Psoas muscle (tissue), 8 donors: ENCODE results near the gene APOL1. TPM values are rescaled to one million over a fixed set of nuclear protein-coding genes. Genes with fewer than 3 reads are reported as not detected.
A peak's percentile ranks its signal among the peaks of the same experiment; 100 is the strongest.
"Not testable (repeated sequence)": the region's sequence is repeated elsewhere in the genome, so short reads cannot be mapped to it uniquely, and the experiment has no call there.

Experiments used
- ATAC-seq, 4 donors: fragments of 200-7000 bp; cut with Tn5 transposase; one replicate each; pipeline ENCODE4 v1.9.1; 2020; ENCODE audit warnings: moderate library complexity in 3 of 4, mild to moderate bottlenecking in 2 of 4
- DNase-seq, 2 donors: peaks; one replicate each; pipeline ENCODE4 v3.0.0-alpha.2; 2020
- H3K27ac ChIP-seq: fragments of 200-600 bp; one replicate; pipeline ENCODE4 v1.8.0; 2022
- H3K27me3 ChIP-seq, 3 donors: fragments of 200-600 bp in 1 of 3; one replicate each; pipeline versions ENCODE4 v1.6.1 to v1.8.0; 2013 to 2022; ENCODE audit warnings: low read length in 2 of 3, mild to moderate bottlenecking in 2 of 3, moderate library complexity in 1 of 3; ENCODE audit not compliant: insufficient read depth in 3 of 3
- H3K36me3 ChIP-seq, 2 donors: fragments of 200-600 bp in 1 of 2; one replicate each; pipeline versions ENCODE4 v1.6.1 to v1.8.0; 2013 to 2022; ENCODE audit warnings: low read depth in 1 of 2, mild to moderate bottlenecking in 1 of 2, moderate library complexity in 1 of 2; ENCODE audit not compliant: insufficient read depth in 1 of 2
- H3K4me1 ChIP-seq: fragments of 200-600 bp; one replicate; pipeline ENCODE4 v1.8.0; 2022
- H3K4me3 ChIP-seq: fragments of 200-600 bp; one replicate; pipeline ENCODE4 v1.8.0; 2022; ENCODE audit warnings: mild to moderate bottlenecking
- H3K9me3 ChIP-seq: fragments of 200-600 bp; one replicate; pipeline ENCODE4 v1.8.0; 2022
- WGBS, 3 donors: extraction: QIAGEN DNeasy Blood & Tissue Kit; methylation state at CpG; one replicate each; pipeline versions ENCODE4 v1.1.6 to v1.1.7; 2013; 5-methylcytosine and 5-hydroxymethylcytosine counted together
- intact Hi-C, 2 donors: fragments of 100-400 bp; cut with DNase I; formaldehyde crosslinking; loops; one replicate each; pipeline versions ENCODE4 v1.11.0 to v1.14.2; 2022
- polyA plus RNA-seq, 3 donors: library from polyadenylated mRNA; stranded (reverse); fragments of 200-250 nt; gene quantifications; one replicate each; pipeline ENCODE4 v1.2.3, GENCODE V29; 2013
- total RNA-seq, 4 donors: library from RNA; stranded (reverse); fragmentation: NEBNext Ultra II Directional in 2 of 4; extraction: Animal tissue kit (Norgen Biotek cat#: 25700) in 2 of 4; gene quantifications; one replicate each; pipeline versions ENCODE4 v1.2.1 to v1.2.4, GENCODE V29; 2021 to 2023
- TF ChIP-seq, protein P1 (sequence below): fragments of 200-600 bp; IDR thresholded peaks from one replicate; pipeline ENCODE4 v1.8.0; 2022; ENCODE audit warnings: antibody characterized with exemption
- donor health status: healthy with polysubstance abuse.
- donor health status: DM: no; HTN: no; CAD: no; lungs with moderate emphysema.
- donor health status: Bipolar disorder and iron deficiency.
- donor health status: healthy.
- donor health status: DM: yes; HTN: yes; CAD: no.
- donor health status: DM: no; HTN: no; CAD: no.
- donor health status: DM: no; HTN: no; CAD: no.
- donor health status: DM: yes; HTN: yes; CAD: no.

APOL1 gene
- total and polyA plus RNA-seq, 7 donors: 5.3 to 16.3 (median 6.0) TPM

DNA sequence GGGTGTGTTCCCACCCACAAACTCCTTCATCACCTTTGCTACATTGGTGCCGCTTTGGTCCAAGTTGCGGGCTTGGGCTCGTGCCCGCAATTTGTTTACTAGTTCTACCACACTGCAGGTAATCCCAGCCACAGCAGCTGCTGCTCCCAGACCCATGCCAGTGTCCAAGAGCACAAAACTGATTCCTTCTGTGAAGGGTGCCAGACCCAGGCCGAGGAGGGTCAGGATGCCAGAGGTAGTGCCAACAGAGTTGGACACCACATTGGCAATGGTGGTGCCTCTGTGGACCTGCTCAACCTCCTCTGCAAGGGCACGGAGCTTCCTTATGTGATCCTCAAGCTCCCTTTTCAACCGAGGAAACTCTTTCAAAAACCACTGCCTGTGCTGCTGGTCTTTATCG is 25.1 kb upstream of the APOL1 start:
- 37 to 58% (median 39%) methylated on average over 8 of the region's 8 CpGs for WGBS, 3 donors

GRCh38 chr22:36228369-36228768 is 24.6 kb upstream of the APOL1 start:
- not testable (repeated sequence) for H3K4me3 ChIP-seq, H3K9me3 ChIP-seq, DNase-seq, H3K27me3 ChIP-seq, ATAC-seq
- intact Hi-C loops: loop anchor here in 1 of 2 donors (10.0 kb wide), 1 partner anchor 84 kb away; no protein-coding TSS in a partner anchor
- Histone ChIP-seq H3K36me3 (peaks cover 3 to 67% of the 10 kb centered on the region in 2 donors), H3K27ac (peak overlapping the region; percentile 73), H3K4me1 (peaks cover 28% of the 10 kb centered on the region)
- 60 to 94% (median 78%) methylated on average over 1 of the region's 1 CpG for WGBS, 3 donors

More for the DNA sequence above, 25.1 kb upstream of the APOL1 start:
- H3K4me3 ChIP-seq: no peak overlapping the region
- H3K4me1 ChIP-seq: peaks cover 32% of the 10 kb centered on the region
- TF ChIP-seq, protein P1, sequence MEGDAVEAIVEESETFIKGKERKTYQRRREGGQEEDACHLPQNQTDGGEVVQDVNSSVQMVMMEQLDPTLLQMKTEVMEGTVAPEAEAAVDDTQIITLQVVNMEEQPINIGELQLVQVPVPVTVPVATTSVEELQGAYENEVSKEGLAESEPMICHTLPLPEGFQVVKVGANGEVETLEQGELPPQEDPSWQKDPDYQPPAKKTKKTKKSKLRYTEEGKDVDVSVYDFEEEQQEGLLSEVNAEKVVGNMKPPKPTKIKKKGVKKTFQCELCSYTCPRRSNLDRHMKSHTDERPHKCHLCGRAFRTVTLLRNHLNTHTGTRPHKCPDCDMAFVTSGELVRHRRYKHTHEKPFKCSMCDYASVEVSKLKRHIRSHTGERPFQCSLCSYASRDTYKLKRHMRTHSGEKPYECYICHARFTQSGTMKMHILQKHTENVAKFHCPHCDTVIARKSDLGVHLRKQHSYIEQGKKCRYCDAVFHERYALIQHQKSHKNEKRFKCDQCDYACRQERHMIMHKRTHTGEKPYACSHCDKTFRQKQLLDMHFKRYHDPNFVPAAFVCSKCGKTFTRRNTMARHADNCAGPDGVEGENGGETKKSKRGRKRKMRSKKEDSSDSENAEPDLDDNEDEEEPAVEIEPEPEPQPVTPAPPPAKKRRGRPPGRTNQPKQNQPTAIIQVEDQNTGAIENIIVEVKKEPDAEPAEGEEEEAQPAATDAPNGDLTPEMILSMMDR: no peak
- ATAC-seq (peak in 2 of 4 donors; percentile 14 to 59), DNase-seq (no peak)
- H3K27me3 ChIP-seq: no peaks in the 10 kb centered on the region
- H3K27ac ChIP-seq: peak overlapping the region; percentile 73
- peaks cover 3 to 62% of the 10 kb centered on the region in 2 donors for H3K36me3 ChIP-seq
- intact Hi-C loops: loop anchor here in 1 of 2 donors (10.0 kb wide), 1 partner anchor 83 kb away; no protein-coding TSS in a partner anchor
- H3K9me3 ChIP-seq: no peaks in the 10 kb centered on the region

DNA sequence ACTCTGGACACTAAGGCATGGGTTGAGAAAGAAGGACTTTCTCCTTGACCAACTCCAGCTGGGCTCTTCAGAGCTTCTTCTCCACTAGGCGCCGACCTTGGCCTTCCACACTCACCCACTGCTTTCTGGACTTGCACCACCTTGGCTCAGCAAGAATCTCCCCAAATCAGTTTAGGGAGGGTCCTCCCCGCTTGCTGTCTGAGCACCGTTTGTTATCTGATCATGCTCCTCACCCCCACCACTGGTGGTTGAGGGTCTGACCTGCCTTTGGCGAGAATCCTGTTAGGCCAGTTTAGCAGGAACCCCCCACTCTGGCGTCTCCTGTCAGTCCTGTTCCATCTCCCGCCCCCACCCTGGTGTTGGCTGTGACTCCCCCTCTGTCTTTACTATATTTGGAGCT is 24.0 kb upstream of the APOL1 start:
- TF ChIP-seq, protein P1: no peak
- ATAC-seq (no peak), DNase-seq (no peak)
- H3K4me1 ChIP-seq: peaks cover 25% of the 10 kb centered on the region
- 86 to 91% (median 88%) methylated on average over 7 of the region's 7 CpGs for WGBS, 3 donors
- no peaks in the 10 kb centered on the region for H3K27me3 ChIP-seq
- no peak overlapping the region for H3K4me3 ChIP-seq
- peak overlapping the region; percentile 73 for H3K27ac ChIP-seq
- no peaks in the 10 kb centered on the region for H3K9me3 ChIP-seq
- peaks cover 3 to 67% of the 10 kb centered on the region in 2 donors for H3K36me3 ChIP-seq
- intact Hi-C loops: loop anchor here in 1 of 2 donors (10.0 kb wide), 1 partner anchor 84 kb away; no protein-coding TSS in a partner anchor

- not testable (repeated sequence) for ATAC-seq, H3K27ac ChIP-seq, DNase-seq, H3K9me3 ChIP-seq, H3K27me3 ChIP-seq, H3K4me3 ChIP-seq
- peaks cover 23% of the 10 kb centered on the region for H3K4me1 ChIP-seq
- intact Hi-C loops: loop anchor here in 1 of 2 donors (10.0 kb wide), 1 partner anchor 85 kb away; no protein-coding TSS in a partner anchor
- WGBS, 3 donors: 88 to 94% (median 94%) methylated on average over 2 to 3 of the region's 3 CpGs
- peaks cover 3 to 66% of the 10 kb centered on the region in 2 donors for H3K36me3 ChIP-seq
Measured at GRCh38 chr22:36229649-36230048, 23.3 kb upstream of the APOL1 start.

- H3K9me3 ChIP-seq, DNase-seq, H3K27me3 ChIP-seq, H3K27ac ChIP-seq, intact Hi-C loops, ATAC-seq, H3K4me3 ChIP-seq: not testable (repeated sequence)
- Histone ChIP-seq H3K36me3 (peaks cover 3 to 70% of the 10 kb centered on the region in 2 donors), H3K4me1 (peaks cover 28% of the 10 kb centered on the region)
- 70 to 80% (median 77%) methylated on average over 5 of the region's 5 CpGs for WGBS, 3 donors
Measured at GRCh38 chr22:36231051-36231450, 21.9 kb upstream of the APOL1 start.

- TF ChIP-seq, protein P1: no peak
- H3K27ac ChIP-seq: no peak overlapping the region
- peaks cover 37% of the 10 kb centered on the region for H3K4me1 ChIP-seq
- ATAC-seq (no peak), DNase-seq (no peak)
- no peaks in the 10 kb centered on the region for H3K9me3 ChIP-seq
- H3K27me3 ChIP-seq: no peaks in the 10 kb centered on the region
- 85 to 90% (median 87%) methylated on average over 13 of the region's 13 CpGs for WGBS, 3 donors
- intact Hi-C loops: no loop called here
- peaks cover 3 to 71% of the 10 kb centered on the region in 2 donors for H3K36me3 ChIP-seq
- H3K4me3 ChIP-seq: no peak overlapping the region
Measured at GRCh38 chr22:36232715-36233401, 20.1 kb upstream of the APOL1 start.
